ACC112 (cell line): Measurements from ENCODE around the gene LYST.
"Not testable (repeated sequence)": the region's sequence is repeated elsewhere in the genome, so short reads cannot be mapped to it uniquely, and the experiment has no call there.

Source experiments
- H2AFZ ChIP-seq: fragments of 200-600 bp; sonication (generic); one replicate; pipeline ENCODE4 v1.6.0; 2017; ENCODE audit warnings: antibody characterized with exemption, low read length; ENCODE audit not compliant: unreplicated experiment
- H3K27ac ChIP-seq: fragments of 200-600 bp; sonication (generic); 2 replicates; pipeline ENCODE4 v1.5.1; 2014; ENCODE audit warnings: low read depth, mild to moderate bottlenecking, antibody characterized with exemption, low read length, moderate library complexity
- H3K27me3 ChIP-seq: fragments of 200-600 bp; sonication (generic); 2 replicates; pipeline ENCODE4 v1.6.1; 2014; ENCODE audit warnings: mild to moderate bottlenecking, antibody characterized with exemption, low read length, moderate library complexity, mixed read lengths; ENCODE audit not compliant: insufficient read depth
- H3K36me3 ChIP-seq: fragments of 200-600 bp; sonication (generic); 2 replicates; pipeline ENCODE4 v1.6.1; 2016; ENCODE audit warnings: mild to moderate bottlenecking, antibody characterized with exemption, low read length, moderate library complexity, mixed read lengths; ENCODE audit not compliant: insufficient read depth
- H3K4me1 ChIP-seq: fragments of 200-600 bp; sonication (generic); one replicate; pipeline ENCODE4 v1.6.1; 2016; ENCODE audit warnings: low read length, mixed read lengths; ENCODE audit not compliant: insufficient read depth, unreplicated experiment, control insufficient read depth
- H3K4me3 ChIP-seq: fragments of 200-600 bp; sonication (generic); 2 replicates; pipeline ENCODE4 v1.5.1; 2014; ENCODE audit warnings: mild to moderate bottlenecking, low read depth, low read length
- H3K79me2 ChIP-seq: fragments of 200-600 bp; sonication (generic); one replicate; pipeline ENCODE4 v1.6.0; 2016; ENCODE audit warnings: low read length; ENCODE audit not compliant: control insufficient read depth, unreplicated experiment, insufficient read depth

Gene LYST

GRCh38 chr1:235648954-235649367 is 217.7 kb downstream of the LYST start:
- H2AFZ ChIP-seq = no peak overlapping the region

GRCh38 chr1:235648407-235648907 is 218.2 kb downstream of the LYST start:
- Histone ChIP-seq H3K4me1 (peaks cover 8% of the 10 kb centered on the region), H3K27ac (no peak overlapping the region), H3K36me3 (no peaks in the 10 kb centered on the region), H3K4me3 (peak overlapping the region; percentile 56), H2AFZ (no peak overlapping the region), H3K27me3 (peaks cover 80% of the 10 kb centered on the region), H3K79me2 (no peaks in the 10 kb centered on the region)

More at GRCh38 chr1:235648954-235649367, 217.7 kb downstream of the LYST start:
- peaks cover 8% of the 10 kb centered on the region for H3K4me1 ChIP-seq
- no peaks in the 10 kb centered on the region for H3K79me2 ChIP-seq
- H3K4me3 ChIP-seq = peak overlapping the region; percentile 56
- no peak overlapping the region for H3K27ac ChIP-seq
- H3K27me3 ChIP-seq = peaks cover 83% of the 10 kb centered on the region
- H3K36me3 ChIP-seq = no peaks in the 10 kb centered on the region

- not testable (repeated sequence) for H3K79me2 ChIP-seq, H2AFZ ChIP-seq, H3K36me3 ChIP-seq, H3K4me3 ChIP-seq, H3K27ac ChIP-seq, H3K4me1 ChIP-seq
- peaks cover 71% of the 10 kb centered on the region for H3K27me3 ChIP-seq
Observed at GRCh38 chr1:235647537-235647936, 219.2 kb downstream of the LYST start.

- H3K4me1 ChIP-seq = peaks cover 8% of the 10 kb centered on the region
- H3K27ac ChIP-seq = no peak overlapping the region
- no peak overlapping the region for H3K4me3 ChIP-seq
- H3K27me3 ChIP-seq = peaks cover 62% of the 10 kb centered on the region
- no peak overlapping the region for H2AFZ ChIP-seq
- H3K79me2 ChIP-seq = no peaks in the 10 kb centered on the region
- no peaks in the 10 kb centered on the region for H3K36me3 ChIP-seq
Observed at GRCh38 chr1:235646463-235646862, 220.2 kb downstream of the LYST start.

- Histone ChIP-seq H3K36me3 (no peaks in the 10 kb centered on the region), H3K4me1 (no peaks in the 10 kb centered on the region), H3K79me2 (no peaks in the 10 kb centered on the region), H2AFZ (no peak overlapping the region), H3K4me3 (no peak overlapping the region), H3K27ac (no peak overlapping the region), H3K27me3 (peaks cover 53% of the 10 kb centered on the region)
Observed at GRCh38 chr1:235644693-235645305, 221.9 kb downstream of the LYST start.

- Histone ChIP-seq H3K36me3 (no peaks in the 10 kb centered on the region), H3K27me3 (peaks cover 48% of the 10 kb centered on the region), H3K4me3 (no peak overlapping the region), H3K4me1 (no peaks in the 10 kb centered on the region), H3K79me2 (no peaks in the 10 kb centered on the region), H2AFZ (no peak overlapping the region), H3K27ac (no peak overlapping the region)
Observed at GRCh38 chr1:235643837-235644692, 222.6 kb downstream of the LYST start.

GRCh38 chr1:235642943-235643371 is 223.7 kb downstream of the LYST start:
- Histone ChIP-seq H3K27ac (no peak overlapping the region), H3K4me3 (no peak overlapping the region)

GRCh38 chr1:235642011-235642942 is 224.4 kb downstream of the LYST start:
- no peak overlapping the region for H3K27ac ChIP-seq
- H3K4me3 ChIP-seq = no peak overlapping the region
- H3K27me3 ChIP-seq = peaks cover 30% of the 10 kb centered on the region
- H2AFZ ChIP-seq = no peak overlapping the region
- no peaks in the 10 kb centered on the region for H3K36me3 ChIP-seq
- no peaks in the 10 kb centered on the region for H3K79me2 ChIP-seq
- no peaks in the 10 kb centered on the region for H3K4me1 ChIP-seq

More at GRCh38 chr1:235642943-235643371, 223.7 kb downstream of the LYST start:
- Histone ChIP-seq H3K36me3 (no peaks in the 10 kb centered on the region), H3K27me3 (peaks cover 37% of the 10 kb centered on the region), H2AFZ (no peak overlapping the region), H3K79me2 (no peaks in the 10 kb centered on the region), H3K4me1 (no peaks in the 10 kb centered on the region)

GRCh38 chr1:235640580-235640979 is 226.1 kb downstream of the LYST start:
- no peaks in the 10 kb centered on the region for H3K79me2 ChIP-seq
- no peak overlapping the region for H3K4me3 ChIP-seq
- H3K27ac ChIP-seq = no peak overlapping the region
- no peak overlapping the region for H2AFZ ChIP-seq
- no peaks in the 10 kb centered on the region for H3K36me3 ChIP-seq
- peaks cover 20% of the 10 kb centered on the region for H3K27me3 ChIP-seq
- no peaks in the 10 kb centered on the region for H3K4me1 ChIP-seq
